Glomerular visceral epithelial cell (primary cell): Measurements from ENCODE around the gene PPP1R3F.
"Not testable (repeated sequence)": the region's sequence is repeated elsewhere in the genome, so short reads cannot be mapped to it uniquely, and the experiment has no call there.

Experiments
- DNase-seq: peaks from one replicate; pipeline ENCODE4 v3.0.0-alpha.2; 2016; ENCODE audit errors: extremely low spot score

The PPP1R3F gene

GRCh38 chrX:49316085-49316484, 46.5 kb downstream of the PPP1R3F start:
- no peak for DNase-seq

- DNase-seq = not testable (repeated sequence)
Measured at GRCh38 chrX:49321737-49322136, 52.1 kb downstream of the PPP1R3F start, which contains the start of gene GAGE12J. TSS of gene GAGE12J (plus strand) at chrX:49322037. CDS start at chrX:49323194, 1,157 bp downstream.

GRCh38 chrX:49322266-49322665, 52.7 kb downstream of the PPP1R3F start:
- not testable (repeated sequence) for DNase-seq

DNA sequence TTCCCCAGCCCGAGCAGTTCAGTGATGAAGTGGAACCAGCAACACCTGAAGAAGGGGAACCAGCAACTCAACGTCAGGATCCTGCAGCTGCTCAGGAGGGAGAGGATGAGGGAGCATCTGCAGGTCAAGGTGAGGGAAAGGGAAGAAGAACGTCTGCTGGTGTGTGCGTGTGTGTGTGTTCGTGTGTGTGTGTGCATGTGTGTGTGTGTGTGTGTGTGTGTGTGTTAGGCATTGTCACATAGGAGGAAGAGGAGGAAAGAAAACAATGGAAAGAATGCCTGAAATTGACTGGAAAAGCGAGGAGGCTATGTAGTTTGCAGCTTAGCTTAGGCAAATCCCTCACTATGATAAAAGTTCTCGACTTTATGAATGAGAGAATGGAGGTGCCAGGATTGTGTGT, 54.1 kb downstream of the PPP1R3F start:
- not testable (repeated sequence) for DNase-seq

DNA sequence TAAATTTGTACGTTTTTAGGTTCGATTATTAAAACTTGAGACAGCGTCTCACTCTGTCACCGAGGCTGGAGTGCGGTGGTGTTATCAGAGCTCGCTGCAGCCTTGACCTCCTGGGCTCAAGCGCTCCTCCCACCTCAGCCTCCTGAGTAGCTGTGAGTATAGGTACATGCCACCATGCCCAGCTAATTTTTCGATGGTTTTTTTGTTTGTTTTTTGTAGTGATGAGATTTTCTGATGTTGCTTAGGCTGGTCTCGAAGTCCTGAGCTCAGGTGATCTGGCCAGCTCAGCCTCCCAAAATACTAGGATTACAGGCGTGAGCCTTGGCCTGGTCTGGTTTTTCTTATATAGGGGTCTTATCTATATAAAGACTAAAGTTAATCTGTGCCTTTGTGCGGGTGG, 60.8 kb downstream of the PPP1R3F start:
- not testable (repeated sequence) for DNase-seq

- not testable (repeated sequence) for DNase-seq
Measured at GRCh38 chrX:49331282-49331681, 61.7 kb downstream of the PPP1R3F start, which contains the start of gene GAGE13. TSS of gene GAGE13 (plus strand) at chrX:49331582. CDS start at chrX:49332738, 1,156 bp downstream.

DNA sequence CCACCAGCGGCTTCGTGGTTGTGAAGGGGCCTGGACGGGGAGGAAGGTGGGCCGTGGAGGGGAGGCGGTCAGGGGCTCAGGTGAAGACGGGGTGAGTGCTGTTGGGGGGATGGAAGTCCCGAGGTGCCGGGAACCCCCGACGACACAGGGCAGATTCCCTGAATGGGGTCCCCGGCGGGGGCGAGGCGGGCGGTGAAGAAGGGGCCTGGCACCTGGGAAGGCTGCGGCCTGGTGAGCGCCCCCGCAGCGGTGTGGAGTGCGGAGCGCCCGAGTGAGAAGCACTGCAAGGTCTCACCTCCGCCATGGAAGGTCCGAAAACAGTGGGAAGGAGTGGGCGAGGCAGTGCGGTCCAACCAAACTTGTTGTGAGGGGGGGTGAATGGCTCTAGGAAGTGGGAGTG, 62.2 kb downstream of the PPP1R3F start:
- DNase-seq = not testable (repeated sequence)
